ENCODE measurements around the gene FBXL7. TPM values are rescaled to one million over a fixed set of nuclear protein-coding genes. Genes with fewer than 3 reads are reported as not detected.
"Not testable (repeated sequence)": the region's sequence is repeated elsewhere in the genome, so short reads cannot be mapped to it uniquely, and the experiment has no call there.

Gene FBXL7
- total RNA-seq, 1 donor from 2014 or later, result 21.6 TPM

DNA sequence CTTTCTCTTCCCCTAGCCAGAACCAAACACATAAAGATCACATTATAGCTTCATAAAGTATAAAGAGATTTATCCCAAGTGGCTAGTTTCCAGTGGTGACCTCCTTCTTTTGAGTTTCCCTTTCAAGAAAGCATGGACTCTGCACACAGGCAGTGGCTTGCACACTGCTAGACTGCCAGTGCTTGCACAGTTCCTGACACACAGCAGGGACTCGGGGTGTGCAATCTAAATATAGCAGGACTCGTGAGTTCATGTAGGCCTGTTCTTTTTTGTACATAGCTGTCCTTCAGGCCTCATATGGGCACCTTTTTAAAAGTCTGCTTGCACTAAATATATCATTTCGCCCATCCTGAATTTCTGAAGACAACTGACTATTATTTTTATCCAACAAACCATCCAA lies 308.6 kb downstream of the FBXL7 start:
- DNase-seq (no peak), ATAC-seq (peak; percentile 84)
- intact Hi-C loops (cut with micrococcal nuclease), result no loop called here

DNA sequence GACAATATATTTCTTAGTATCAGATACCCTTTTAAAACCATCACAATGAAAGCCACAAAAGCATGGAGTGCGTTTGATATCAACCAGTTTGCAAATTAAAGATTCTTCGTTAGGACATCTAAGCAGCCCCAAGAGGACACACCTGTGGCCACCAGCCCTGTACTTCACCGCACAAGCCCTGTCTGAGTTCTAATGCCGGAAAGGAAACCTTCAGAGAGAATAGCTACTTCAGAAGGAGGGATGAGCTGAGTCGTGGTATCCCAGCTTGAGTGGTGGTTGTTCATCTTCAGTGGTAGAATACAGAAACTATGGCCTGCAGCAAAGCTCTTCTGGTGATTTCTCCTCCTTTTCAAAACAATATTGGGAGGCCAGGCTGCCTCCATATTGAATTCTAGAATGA lies 319.6 kb downstream of the FBXL7 start:
- ATAC-seq, result no peak
- intact Hi-C loops (cut with micrococcal nuclease), result loop anchor here (10.0 kb wide), 1 partner anchor 715 kb away; no protein-coding TSS in a partner anchor
- DNase-seq, result no peak

- intact Hi-C loops (cut with micrococcal nuclease), result no loop called here
- no peak for ATAC-seq
Measured at GRCh38 chr5:15821506-15821905, 321.5 kb downstream of the FBXL7 start.

DNA sequence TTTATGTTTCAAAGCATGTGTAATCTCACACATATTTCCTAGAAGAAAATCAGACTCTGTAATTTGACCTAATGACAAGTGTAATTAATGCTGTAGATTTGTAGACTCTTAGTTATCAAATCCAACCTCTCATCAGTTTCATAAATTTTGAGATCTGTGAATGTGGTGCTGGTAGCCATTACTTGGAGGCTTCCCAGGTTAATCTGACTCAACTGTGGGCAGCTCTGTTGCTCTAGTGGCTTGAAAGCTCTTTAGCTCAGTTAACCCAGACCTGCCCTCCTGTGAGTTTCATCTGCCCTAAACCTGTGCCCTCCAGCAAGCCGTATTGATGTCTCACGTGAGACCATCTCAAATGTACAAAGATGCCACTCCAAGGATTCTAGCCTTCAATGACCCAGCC lies 323.4 kb downstream of the FBXL7 start:
- ATAC-seq (peak; percentile 41), DNase-seq (no peak)
- intact Hi-C loops (cut with micrococcal nuclease), result no loop called here

More at GRCh38 chr5:15821506-15821905, 321.5 kb downstream of the FBXL7 start:
- no peak for DNase-seq

GRCh38 chr5:15827741-15828140 lies 327.8 kb downstream of the FBXL7 start:
- intact Hi-C loops (cut with micrococcal nuclease), result no loop called here
- DNase-seq (no peak), ATAC-seq (no peak)

GRCh38 chr5:15831408-15831807 lies 331.4 kb downstream of the FBXL7 start:
- ATAC-seq, result peak; percentile 61
- intact Hi-C loops (cut with micrococcal nuclease), result no loop called here
- DNase-seq, result no peak

DNA sequence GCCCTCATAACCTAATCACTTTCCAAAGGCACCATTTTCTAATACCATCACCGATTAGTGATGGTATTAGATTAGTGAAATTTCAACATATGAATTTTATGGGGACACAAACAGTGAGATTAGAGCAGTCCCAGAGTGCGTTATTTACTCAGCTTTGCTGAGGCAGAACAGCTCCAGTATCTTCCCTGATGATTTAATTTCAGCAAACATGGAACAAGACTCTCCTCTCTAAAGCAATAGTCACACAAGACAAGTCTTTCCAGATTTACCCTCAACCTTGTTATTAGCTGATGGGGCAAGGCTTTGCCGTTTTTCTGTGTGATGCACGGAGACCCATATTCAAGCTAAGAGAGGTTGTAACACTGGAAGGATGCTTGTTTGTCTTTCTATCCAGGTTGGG lies 333.4 kb downstream of the FBXL7 start:
- intact Hi-C loops (cut with micrococcal nuclease), result no loop called here
- DNase-seq (no peak), ATAC-seq (no peak)

DNA sequence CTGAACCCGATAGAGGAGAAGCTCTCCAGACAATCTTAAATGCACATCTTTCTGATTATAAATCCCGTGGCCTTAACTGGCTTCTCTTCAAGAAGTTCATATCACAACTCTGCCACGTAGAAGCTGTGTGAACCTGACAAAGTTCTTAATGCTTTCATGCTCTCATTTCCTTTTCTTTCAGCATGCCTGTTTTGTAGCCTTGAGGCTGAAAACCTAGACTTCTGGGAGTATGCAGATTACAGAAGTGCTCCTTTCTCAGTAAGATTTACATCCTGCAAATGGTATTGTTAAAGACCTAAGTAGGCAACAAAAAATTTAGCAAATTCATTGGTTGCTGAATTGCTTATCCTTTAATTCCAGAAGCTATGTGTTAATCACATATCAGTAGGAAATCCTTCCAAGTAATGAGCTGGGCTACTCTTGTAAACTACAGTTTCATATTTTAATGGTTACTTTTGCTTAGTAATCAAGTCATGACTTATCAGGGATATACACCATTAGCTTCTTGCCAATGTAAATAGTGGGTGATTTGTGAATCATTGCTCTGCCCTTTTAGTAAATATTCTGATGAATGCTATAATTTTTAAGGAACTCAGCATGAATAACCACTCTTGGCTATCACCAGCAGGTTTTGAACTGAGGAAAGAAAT lies 334.7 kb downstream of the FBXL7 start:
- no peak for ATAC-seq
- intact Hi-C loops (cut with micrococcal nuclease), result no loop called here
- no peak for DNase-seq

DNA sequence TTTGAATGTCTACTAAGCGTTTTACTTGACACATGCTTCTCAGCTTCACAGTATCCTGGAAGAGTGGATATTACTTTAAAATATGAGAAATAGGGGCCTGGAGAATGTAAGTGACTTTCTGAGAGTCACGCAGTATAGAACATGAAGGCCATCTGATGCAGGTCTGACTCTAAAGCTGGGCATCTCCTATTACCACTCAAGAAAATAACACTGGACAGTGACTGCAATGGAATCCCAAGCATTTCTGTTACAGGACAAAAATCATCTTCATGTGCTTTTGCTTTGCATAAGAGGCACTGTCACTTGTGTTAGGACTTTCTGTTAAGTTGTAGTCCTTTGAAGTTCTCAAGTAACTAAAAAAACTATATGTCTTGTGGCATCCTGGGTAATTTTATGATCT lies 335.5 kb downstream of the FBXL7 start:
- DNase-seq, result no peak
- no peak for ATAC-seq
- intact Hi-C loops (cut with micrococcal nuclease), result no loop called here

DNA sequence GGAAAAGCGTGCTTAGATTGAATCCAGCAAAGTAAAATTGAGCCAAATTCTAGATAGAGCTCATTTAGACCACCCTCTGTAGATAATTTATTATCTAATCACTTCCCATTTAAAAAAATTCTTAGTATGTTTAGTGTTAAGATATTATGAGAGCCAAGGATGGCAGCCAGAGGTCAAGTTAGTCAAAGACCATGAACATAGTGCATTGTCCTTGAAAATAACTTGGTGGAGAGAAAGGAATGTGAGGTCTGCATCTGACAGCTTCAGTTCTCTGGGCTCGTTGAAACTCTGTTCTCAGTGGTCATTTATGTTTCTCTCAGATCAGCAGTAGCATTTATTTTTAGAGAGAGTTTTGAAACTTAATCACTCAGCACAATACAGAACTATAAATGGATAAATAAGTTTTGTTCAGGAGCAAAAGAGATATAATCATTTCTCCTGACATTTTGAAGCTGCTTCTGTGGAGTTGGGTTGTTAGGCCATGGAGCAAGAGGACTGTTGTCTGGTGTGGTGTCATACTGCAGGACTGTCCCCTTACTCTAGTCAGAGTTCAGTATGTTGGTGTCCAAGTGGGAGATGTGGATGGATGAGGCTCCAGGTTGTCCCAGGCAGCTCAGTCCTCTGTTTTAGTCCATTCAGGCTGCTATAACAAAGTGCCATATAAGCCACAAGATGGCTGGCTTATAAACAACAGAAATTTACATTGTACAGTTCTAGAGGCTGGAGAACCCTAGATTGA lies 337.7 kb downstream of the FBXL7 start:
- intact Hi-C loops (cut with micrococcal nuclease), result no loop called here
- DNase-seq, result no peak
- peak; percentile 65 for ATAC-seq

GRCh38 chr5:15844253-15844652 lies 344.3 kb downstream of the FBXL7 start:
- ATAC-seq, result peak; percentile 56
- intact Hi-C loops (cut with micrococcal nuclease), result no loop called here
- peak; percentile 41 for DNase-seq

DNA sequence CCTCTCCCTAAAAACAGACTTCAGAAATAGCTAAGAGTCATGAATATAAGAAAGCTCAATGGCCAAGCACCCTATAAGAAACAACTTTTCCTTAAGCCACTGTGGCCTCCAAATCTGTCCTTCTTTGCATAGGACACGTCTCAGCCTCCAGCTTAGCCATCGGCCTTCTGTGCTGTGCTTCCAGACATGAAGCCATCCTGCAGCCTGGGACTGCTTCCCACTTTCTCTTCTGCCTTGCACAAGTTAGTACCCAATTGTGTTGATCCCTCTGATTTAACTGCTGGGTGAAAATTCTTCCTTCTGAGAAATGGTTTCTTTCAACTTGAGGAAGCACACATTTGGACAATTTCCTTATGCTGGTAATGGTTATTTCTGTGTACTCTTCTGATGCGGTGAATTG lies 344.9 kb downstream of the FBXL7 start:
- ATAC-seq, result no peak
- intact Hi-C loops (cut with micrococcal nuclease), result no loop called here
- no peak for DNase-seq

DNA sequence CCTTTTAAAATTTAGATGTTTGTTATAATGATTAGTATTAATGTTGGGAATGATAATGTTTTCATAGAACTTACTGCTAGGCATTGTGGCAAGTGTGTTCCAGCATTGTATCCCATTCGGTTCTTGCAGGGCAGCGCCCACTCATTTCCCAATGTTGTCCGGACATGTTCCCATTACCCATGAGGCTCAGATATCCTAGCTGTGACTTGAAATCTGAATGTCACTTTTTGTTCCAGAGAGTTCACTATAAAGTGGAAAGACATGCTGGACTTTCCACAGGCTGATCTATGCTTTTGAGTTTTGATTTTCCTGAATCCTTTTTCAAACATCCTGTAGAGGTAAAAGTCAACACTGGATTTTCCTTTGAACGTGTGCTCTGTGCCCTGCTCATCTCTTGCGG lies 350.6 kb downstream of the FBXL7 start:
- ATAC-seq, result no peak

GRCh38 chr5:15850939-15851341 lies 351.0 kb downstream of the FBXL7 start:
- ATAC-seq (peak; percentile 65), DNase-seq (no peak)
- intact Hi-C loops (cut with micrococcal nuclease), result no loop called here

More for the DNA sequence above, 350.6 kb downstream of the FBXL7 start:
- no peak for DNase-seq
- intact Hi-C loops (cut with micrococcal nuclease), result no loop called here

- intact Hi-C loops (cut with micrococcal nuclease), result no loop called here
- ATAC-seq, result peak; percentile 66
- DNase-seq, result no peak
Measured at GRCh38 chr5:15852217-15852616, 352.2 kb downstream of the FBXL7 start.

DNA sequence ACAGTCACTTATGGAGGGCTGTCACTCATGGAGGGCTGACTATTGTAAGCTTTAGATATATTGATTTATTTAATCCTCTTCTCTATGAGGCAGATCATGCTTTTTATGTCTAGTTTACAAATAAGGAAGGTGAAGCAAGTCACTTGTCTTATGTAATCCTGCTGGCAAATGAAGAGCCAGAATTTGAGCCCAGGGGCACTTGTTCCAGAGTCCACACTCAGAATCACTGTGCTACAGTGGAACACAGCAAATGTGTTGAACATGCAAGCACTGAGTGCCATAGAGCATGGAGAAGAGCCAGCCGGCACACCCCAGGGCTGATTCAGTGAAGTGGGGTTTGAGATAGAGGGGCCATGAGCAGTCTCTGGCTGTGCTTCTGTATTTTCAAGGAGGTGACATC lies 353.0 kb downstream of the FBXL7 start:
- peak; percentile 17 for ATAC-seq
- DNase-seq, result no peak
- intact Hi-C loops (cut with micrococcal nuclease), result no loop called here

GRCh38 chr5:15858326-15858725 lies 358.3 kb downstream of the FBXL7 start:
- intact Hi-C loops (cut with micrococcal nuclease), result no loop called here
- ATAC-seq, result no peak
- no peak for DNase-seq

GRCh38 chr5:15864536-15865215 lies 364.7 kb downstream of the FBXL7 start:
- no peak for DNase-seq
- intact Hi-C loops (cut with micrococcal nuclease), result no loop called here
- ATAC-seq, result no peak

DNA sequence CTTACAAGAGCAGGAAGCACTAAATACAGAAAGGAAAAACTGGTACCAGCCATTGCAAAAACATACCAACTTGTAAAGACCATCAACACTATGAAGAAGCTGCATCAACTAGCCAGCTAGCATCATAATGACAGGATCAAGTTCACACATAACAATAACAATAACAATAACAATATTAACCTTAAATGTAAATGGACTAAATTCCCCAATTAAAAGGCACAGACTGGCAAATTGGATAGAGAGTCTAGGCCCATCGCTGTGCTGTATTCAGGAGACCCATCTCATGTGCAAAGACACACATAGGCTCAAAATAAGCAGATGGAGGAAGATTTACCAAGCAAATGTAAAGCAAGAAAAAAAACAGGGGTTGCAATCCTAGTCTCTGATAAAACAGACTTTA lies 372.3 kb downstream of the FBXL7 start:
- ATAC-seq; intact Hi-C loops (cut with micrococcal nuclease): not testable (repeated sequence)

DNA sequence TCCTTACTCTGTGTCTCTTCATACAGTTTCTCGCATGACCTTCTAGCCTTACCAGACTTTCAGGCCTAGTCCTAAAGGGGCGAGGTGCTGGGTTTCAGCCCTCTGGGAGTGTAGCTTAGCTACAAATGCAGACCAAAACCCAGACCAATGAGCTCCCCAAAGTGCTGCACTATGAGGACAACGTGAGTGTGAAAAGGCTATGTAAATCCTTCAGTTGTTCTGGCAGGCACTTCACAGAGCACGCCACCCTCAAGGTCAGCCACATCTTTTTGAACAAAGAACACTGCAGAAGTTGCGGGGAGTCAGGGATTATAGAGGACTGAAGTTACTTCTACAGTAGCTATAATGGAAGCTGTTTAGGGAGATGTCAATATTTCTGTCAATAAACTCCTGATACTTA lies 377.9 kb downstream of the FBXL7 start:
- no peak for DNase-seq
- intact Hi-C loops (cut with micrococcal nuclease), result no loop called here
- ATAC-seq, result peak; percentile 36

More for the DNA sequence above, 372.3 kb downstream of the FBXL7 start:
- DNase-seq, result not testable (repeated sequence)
